Keratinocyte (primary cell): ENCODE measurements around the gene C1R. TPM values are rescaled to one million over a fixed set of nuclear protein-coding genes. Genes with fewer than 3 reads are reported as not detected.
A peak's percentile ranks its signal among the peaks of the same experiment; 100 is the strongest.

Experiments
- DNase-seq: peaks from one replicate; pipeline ENCODE4 v3.0.0-alpha.2; 2011; ENCODE audit warnings: low read depth, missing footprints, low spot score
- FAIRE-seq: peaks from 2 replicates; lab custom pipeline; 2011; peaks lifted over from hg19 to GRCh38; lab: Jason Lieb, UNC
- H2AFZ ChIP-seq: 2 replicates; pipeline ENCODE4 v1.6.0; 2012; ENCODE audit warnings: low read length, control low read depth, inconsistent platforms; ENCODE audit not compliant: control insufficient read depth
- H3K27ac ChIP-seq: 2 replicates; pipeline ENCODE4 v1.5.1; 2011; ENCODE audit warnings: low read length; ENCODE audit not compliant: control insufficient read depth, insufficient read depth
- H3K27me3 ChIP-seq: 3 replicates; pipeline ENCODE4 v1.6.0; 2011; ENCODE audit warnings: low read length; ENCODE audit not compliant: control insufficient read depth, insufficient read depth; ENCODE audit errors: extremely low read depth
- H3K36me3 ChIP-seq, 2 experiments: 2 replicates in 1 of 2; 3 replicates in 1 of 2; pipeline ENCODE4 v1.5.1; 2011; ENCODE audit warnings: low read length in 2 of 2, mild to moderate bottlenecking in 1 of 2; ENCODE audit not compliant: control insufficient read depth in 2 of 2, insufficient read depth in 2 of 2; ENCODE audit errors: extremely low read depth in 1 of 2
- H3K4me1 ChIP-seq: 3 replicates; pipeline ENCODE4 v1.5.1; 2011; ENCODE audit warnings: low read length; ENCODE audit not compliant: control insufficient read depth, insufficient read depth; ENCODE audit errors: extremely low read depth
- H3K4me2 ChIP-seq: 3 replicates; pipeline ENCODE4 v1.6.0; 2011; ENCODE audit warnings: low read depth, low read length; ENCODE audit not compliant: control insufficient read depth, insufficient read depth; ENCODE audit errors: extremely low read depth
- H3K4me3 ChIP-seq, 3 experiments: fragments of 200-600 bp in 1 of 3; sonication (generic) in 1 of 3; 2 replicates in 2 of 3; 3 replicates in 1 of 3; pipeline ENCODE4 v1.5.1; 2011 to 2016; ENCODE audit warnings: low read length in 3 of 3, mild to moderate bottlenecking in 3 of 3, control low read depth in 2 of 3, inconsistent platforms in 1 of 3, low read depth in 1 of 3, mixed read lengths in 1 of 3, mixed run types in 1 of 3, moderate library complexity in 1 of 3; ENCODE audit not compliant: control insufficient read depth in 2 of 3, insufficient read depth in 2 of 3; ENCODE audit errors: extremely low read depth in 1 of 3
- H3K79me2 ChIP-seq: 2 replicates; pipeline ENCODE4 v1.6.0; 2012; ENCODE audit warnings: low read length; ENCODE audit not compliant: control insufficient read depth, insufficient read depth
- H3K9ac ChIP-seq: 3 replicates; pipeline ENCODE4 v1.6.0; 2011; ENCODE audit warnings: low read length; ENCODE audit not compliant: control insufficient read depth, insufficient read depth; ENCODE audit errors: extremely low read depth
- H3K9me1 ChIP-seq: 3 replicates; pipeline ENCODE4 v1.6.0; 2011; ENCODE audit warnings: low read length; ENCODE audit not compliant: control insufficient read depth, insufficient read depth; ENCODE audit errors: extremely low read depth
- H3K9me3 ChIP-seq: 2 replicates; pipeline ENCODE4 v1.5.1; 2012; ENCODE audit warnings: low read depth, low read length; ENCODE audit not compliant: control insufficient read depth
- H4K20me1 ChIP-seq: 3 replicates; pipeline ENCODE4 v1.6.0; 2011; ENCODE audit warnings: low read length; ENCODE audit not compliant: control insufficient read depth, insufficient read depth; ENCODE audit errors: extremely low read depth
- EZH2 ChIP-seq: IDR thresholded peaks from one replicate; pipeline ENCODE4 v1.6.1; 2012; ENCODE audit warnings: inconsistent platforms, mild to moderate bottlenecking, low read length, moderate library complexity
- dilution Hi-C: fragments of 300-500 bp; cut with MboI; formaldehyde crosslinking; loops from one replicate; pipeline ENCODE4 v1.7.0; 2020; ENCODE audit warnings: low sequenced_read_pairs; ENCODE audit not compliant: extremely low pct_ligation_motif_present
- polyA minus RNA-seq, 3 experiments: library from RNA; depleted of rRNA, polyadenylated mRNA; stranded (reverse); fragments of >200 nt; gene quantifications; 1 replicate in 1 of 3; 2 replicates in 1 of 3; 3 replicates in 1 of 3; pipeline ENCODE4 v1.2.3, GENCODE V29; 2011
- polyA plus RNA-seq, 5 experiments: library from polyadenylated mRNA; depleted of rRNA in 3 of 5; stranded (reverse) in 3 of 5; stranded (forward) in 1 of 5; unstranded in 1 of 5; fragments of >200 nt; gene quantifications; 1 replicate in 1 of 5; 2 replicates in 3 of 5; 3 replicates in 1 of 5; pipeline versions ENCODE4 v1.2.1 to v1.2.3, GENCODE V29; 2011 to 2012; ENCODE audit warnings: missing spikeins in 2 of 5, low read depth in 1 of 5, low replicate concordance in 1 of 5
- TF ChIP-seq, protein P1 (sequence below), 3 experiments: IDR thresholded peaks in 1 of 3; conservative IDR thresholded peaks in 1 of 3; optimal IDR thresholded peaks in 1 of 3; 2 replicates in 2 of 3; 3 replicates in 1 of 3; pipeline versions ENCODE3 to v1.5.1; 2011; ENCODE audit warnings: low read length in 3 of 3, mild to moderate bottlenecking in 3 of 3, moderate library complexity in 2 of 3, control low read depth in 1 of 3, inconsistent platforms in 1 of 3; ENCODE audit not compliant: insufficient read depth in 2 of 3; ENCODE audit errors: extremely low read depth in 1 of 3

Gene C1R
- polyA plus RNA-seq (2.8 to 8.0 TPM (median 3.2 TPM) in 3 replicates), polyA minus RNA-seq (1.8 to 11.9 TPM (median 5.3 TPM) in 3 replicates)
- polyA plus RNA-seq (2011; ENCODE audit: low read depth): 0.52 TPM
- 1.3 and 1.7 TPM in 2 replicates for polyA plus RNA-seq (2011; cell fraction: cytosol; rRNA removed)
- polyA plus RNA-seq (2011; cell fraction: nucleus; rRNA removed): 3.8 and 4.6 TPM in 2 replicates
- polyA plus RNA-seq (2012; ENCODE audit: low replicate concordance): 0.85 and 2.5 TPM in 2 replicates
- polyA minus RNA-seq (2011; cell fraction: cytosol; rRNA and poly(A)+ RNA removed): 1.5 TPM
- 2.6 and 4.3 TPM in 2 replicates for polyA minus RNA-seq (2011; cell fraction: nucleus; rRNA and poly(A)+ RNA removed)

DNA sequence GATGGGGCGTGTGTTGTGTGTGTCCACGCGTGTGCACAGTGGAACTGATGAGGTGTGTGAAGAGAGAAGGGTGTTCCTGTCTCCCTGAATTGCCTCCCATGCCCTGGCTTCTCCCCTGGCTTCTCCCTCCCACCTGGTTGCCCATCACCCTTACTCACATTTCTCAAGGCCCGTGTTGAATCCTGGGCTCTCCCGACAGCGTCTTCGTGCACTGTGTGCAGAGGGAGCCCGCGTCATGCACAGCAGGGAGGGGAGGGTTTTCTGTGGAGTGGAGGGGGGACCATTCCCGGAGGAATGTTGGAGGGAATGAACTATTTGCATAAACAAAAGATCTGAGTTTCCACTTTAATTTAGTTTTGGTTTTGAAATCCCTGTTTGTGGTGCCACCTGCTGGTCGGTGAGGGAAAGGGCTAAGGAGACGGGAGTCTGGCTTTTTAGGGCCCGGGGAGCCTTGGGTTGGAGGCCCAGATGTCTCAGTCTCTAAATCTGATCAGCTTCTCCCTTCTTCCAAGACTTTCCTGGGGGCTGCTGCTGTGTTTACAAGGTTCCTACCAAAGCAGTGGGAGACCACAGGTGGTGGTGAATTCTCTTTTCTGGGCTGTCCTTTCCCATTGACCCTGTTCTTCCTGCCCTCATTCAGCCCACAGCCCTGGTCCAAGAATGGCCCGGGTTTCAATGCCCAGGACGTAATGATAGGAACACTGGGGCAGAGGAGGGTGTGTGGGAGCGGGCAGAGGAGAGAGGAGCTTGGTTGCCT lies at the start of gene C1R:
TSS of gene C1R (minus strand) at position 217 of the 757 bp plus-strand sequence. CDS start at position 160, 57 bp downstream.
- Histone ChIP-seq H3K79me2 (no peaks in the 10 kb centered on the region), H3K27me3 (no peaks in the 10 kb centered on the region), H3K36me3 (peaks cover 0 to 2% of the 10 kb centered on the region in 2 experiments), H3K9ac (peak within 1 kb of the TSS; percentile 61), H2AFZ (peak within 1 kb of the TSS; percentile 93), H3K27ac (no peak within 1 kb of the TSS), H3K4me2 (peak within 1 kb of the TSS; percentile 79), H3K9me3 (no peaks in the 10 kb centered on the region), H4K20me1 (no peaks in the 10 kb centered on the region), H3K4me3 (peak within 1 kb of the TSS in 2 of 3 experiments; percentile 61 to 72), H3K4me1 (peaks cover 6% of the 10 kb centered on the region), H3K9me1 (no peaks in the 10 kb centered on the region)
- dilution Hi-C loops: no loop called here
- TF ChIP-seq, protein P1, sequence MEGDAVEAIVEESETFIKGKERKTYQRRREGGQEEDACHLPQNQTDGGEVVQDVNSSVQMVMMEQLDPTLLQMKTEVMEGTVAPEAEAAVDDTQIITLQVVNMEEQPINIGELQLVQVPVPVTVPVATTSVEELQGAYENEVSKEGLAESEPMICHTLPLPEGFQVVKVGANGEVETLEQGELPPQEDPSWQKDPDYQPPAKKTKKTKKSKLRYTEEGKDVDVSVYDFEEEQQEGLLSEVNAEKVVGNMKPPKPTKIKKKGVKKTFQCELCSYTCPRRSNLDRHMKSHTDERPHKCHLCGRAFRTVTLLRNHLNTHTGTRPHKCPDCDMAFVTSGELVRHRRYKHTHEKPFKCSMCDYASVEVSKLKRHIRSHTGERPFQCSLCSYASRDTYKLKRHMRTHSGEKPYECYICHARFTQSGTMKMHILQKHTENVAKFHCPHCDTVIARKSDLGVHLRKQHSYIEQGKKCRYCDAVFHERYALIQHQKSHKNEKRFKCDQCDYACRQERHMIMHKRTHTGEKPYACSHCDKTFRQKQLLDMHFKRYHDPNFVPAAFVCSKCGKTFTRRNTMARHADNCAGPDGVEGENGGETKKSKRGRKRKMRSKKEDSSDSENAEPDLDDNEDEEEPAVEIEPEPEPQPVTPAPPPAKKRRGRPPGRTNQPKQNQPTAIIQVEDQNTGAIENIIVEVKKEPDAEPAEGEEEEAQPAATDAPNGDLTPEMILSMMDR (optimal IDR thresholded peaks at IDR 0.05 in 1 of 3, IDR thresholded peaks at IDR 0.05 in 1 of 3, conservative IDR thresholded peaks at IDR 0.05 in 1 of 3; ENCODE audit: extremely low read depth in 1 of 3, insufficient read depth in 2 of 3, low read length in 3 of 3): peak; percentile 71 to 84 (median 77)
- no peak for TF ChIP-seq EZH2
- FAIRE-seq: peak; percentile 62
- DNase-seq: no peak

DNA sequence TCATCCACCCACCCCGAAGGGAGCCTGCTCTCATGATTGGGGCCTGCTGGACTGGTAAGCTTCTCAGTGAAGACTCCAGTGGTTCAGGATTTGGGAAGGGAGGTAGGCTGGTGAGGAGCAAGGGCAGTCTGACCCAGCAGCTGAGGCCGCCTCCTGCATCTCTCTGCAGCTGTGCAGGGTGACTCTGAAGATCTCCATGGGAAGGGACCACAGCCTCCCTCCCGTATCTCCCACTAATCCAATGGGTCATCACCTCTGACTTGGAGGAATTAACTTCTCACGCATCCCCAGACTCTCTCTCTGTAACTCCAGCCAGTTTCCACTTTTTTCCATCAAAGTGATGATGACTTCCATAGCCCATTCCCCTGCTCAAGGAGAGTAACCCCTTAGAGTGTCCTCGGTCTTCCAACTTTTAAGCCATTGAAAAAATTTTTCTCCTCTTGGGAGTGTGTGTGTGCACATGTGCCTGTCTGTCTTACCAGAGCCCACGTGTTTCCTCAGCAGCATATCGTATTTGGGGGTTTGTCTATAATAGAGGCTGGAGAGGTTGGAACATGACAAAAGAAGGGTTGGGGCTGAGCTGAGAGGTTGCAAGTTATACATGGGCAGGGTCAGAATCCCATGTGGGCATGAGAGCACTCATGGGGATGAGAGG lies 49.2 kb upstream of the C1R start:
- no peaks in the 10 kb centered on the region for H3K79me2 ChIP-seq
- no peaks in the 10 kb centered on the region for H4K20me1 ChIP-seq
- H3K27ac ChIP-seq: no peak overlapping the region
- H3K4me3 ChIP-seq: no peak overlapping the region
- FAIRE-seq: no peak
- no peak for DNase-seq
- H3K9me3 ChIP-seq: no peaks in the 10 kb centered on the region
- no peaks in the 10 kb centered on the region for H3K27me3 ChIP-seq
- H3K9ac ChIP-seq: no peak overlapping the region
- no peak overlapping the region for H2AFZ ChIP-seq
- H3K9me1 ChIP-seq: no peaks in the 10 kb centered on the region
- dilution Hi-C loops: no loop called here
- no peak overlapping the region for H3K4me2 ChIP-seq
- no peak for TF ChIP-seq EZH2
- TF ChIP-seq, protein P1 (optimal IDR thresholded peaks at IDR 0.05 in 1 of 3, IDR thresholded peaks at IDR 0.05 in 1 of 3, conservative IDR thresholded peaks at IDR 0.05 in 1 of 3; ENCODE audit: extremely low read depth in 1 of 3, insufficient read depth in 2 of 3, low read length in 3 of 3): no peak
- peaks cover 7 to 29% of the 10 kb centered on the region in 2 experiments for H3K36me3 ChIP-seq
- H3K4me1 ChIP-seq: no peaks in the 10 kb centered on the region
